Body of pancreas (tissue), 4 donors: ENCODE data around the gene STXBP1.

Experiments
- POLR2A ChIP-seq, 3 donors: fragments of 450-650 bp; IDR thresholded peaks; one replicate each; pipeline ENCODE4 v1.6.1; 2016; ENCODE audit warnings: antibody characterized with exemption in 3 of 3, mild to moderate bottlenecking in 2 of 3
- TF ChIP-seq, protein P1 (sequence below), 7 experiments: fragments of 450-650 bp in 4 of 7; fragments of 200-600 bp in 3 of 7; sonication (generic) in 3 of 7; IDR thresholded peaks; one replicate each; pipeline ENCODE4 v1.5.1; 2016 to 2019; ENCODE audit warnings: antibody characterized with exemption in 7 of 7

DNA sequence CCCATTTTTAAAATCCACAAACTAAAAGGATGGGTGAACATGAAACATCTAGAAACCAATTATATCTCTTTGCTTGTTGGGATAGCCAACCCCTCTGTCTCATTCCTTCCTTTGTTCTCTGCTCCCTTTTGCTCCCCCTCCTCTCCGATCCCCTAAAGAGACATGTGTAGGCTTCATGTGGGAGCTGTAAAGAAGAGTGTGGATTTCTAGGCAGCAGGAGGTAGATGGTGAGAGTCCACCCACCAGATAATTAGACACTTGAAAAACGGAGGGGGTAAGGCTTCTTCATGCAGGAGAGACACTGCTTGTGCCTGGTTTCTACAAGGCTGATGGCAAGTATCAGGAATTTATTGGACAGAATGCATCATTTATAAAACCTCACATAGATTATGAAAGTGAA, 67.4 kb downstream of the STXBP1 start:
- TF ChIP-seq, protein P1, sequence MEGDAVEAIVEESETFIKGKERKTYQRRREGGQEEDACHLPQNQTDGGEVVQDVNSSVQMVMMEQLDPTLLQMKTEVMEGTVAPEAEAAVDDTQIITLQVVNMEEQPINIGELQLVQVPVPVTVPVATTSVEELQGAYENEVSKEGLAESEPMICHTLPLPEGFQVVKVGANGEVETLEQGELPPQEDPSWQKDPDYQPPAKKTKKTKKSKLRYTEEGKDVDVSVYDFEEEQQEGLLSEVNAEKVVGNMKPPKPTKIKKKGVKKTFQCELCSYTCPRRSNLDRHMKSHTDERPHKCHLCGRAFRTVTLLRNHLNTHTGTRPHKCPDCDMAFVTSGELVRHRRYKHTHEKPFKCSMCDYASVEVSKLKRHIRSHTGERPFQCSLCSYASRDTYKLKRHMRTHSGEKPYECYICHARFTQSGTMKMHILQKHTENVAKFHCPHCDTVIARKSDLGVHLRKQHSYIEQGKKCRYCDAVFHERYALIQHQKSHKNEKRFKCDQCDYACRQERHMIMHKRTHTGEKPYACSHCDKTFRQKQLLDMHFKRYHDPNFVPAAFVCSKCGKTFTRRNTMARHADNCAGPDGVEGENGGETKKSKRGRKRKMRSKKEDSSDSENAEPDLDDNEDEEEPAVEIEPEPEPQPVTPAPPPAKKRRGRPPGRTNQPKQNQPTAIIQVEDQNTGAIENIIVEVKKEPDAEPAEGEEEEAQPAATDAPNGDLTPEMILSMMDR (IDR thresholded peaks at IDR 0.05) = no peak
- no peak for TF ChIP-seq POLR2A (IDR thresholded peaks at IDR 0.05)
